ENCODE results near the gene FGF19. TPM values are rescaled to one million over a fixed set of nuclear protein-coding genes. Genes with fewer than 3 reads are reported as not detected.

FGF19 gene
- total RNA-seq, 1 experiment from 2014 or later: 17.6 TPM

- TF ChIP-seq FOXK1 (CRISPR knock-in tag; IDR thresholded peaks at IDR 0.05) (peak; percentile 22; the same call in 1 of the 2 replicates), JAZF1 (CRISPR knock-in tag; IDR thresholded peaks at IDR 0.05) (no peak)
- Mint-ChIP-seq H3K27ac (peak overlapping the region; percentile 91), H3K4me3 (peak overlapping the region; percentile 86), H3K36me3 (peaks cover 10% of the 10 kb centered on the region), H3K9me3 (no peaks in the 10 kb centered on the region), H3K4me1 (peaks cover 51% of the 10 kb centered on the region), H3K27me3 (ENCODE audit: low read depth) (peaks cover 7% of the 10 kb centered on the region)
- ATAC-seq: no peak
- DNase-seq (ENCODE audit: low spot score): no peak
- ChIA-PET CTCF (interaction anchor here (1.2 to 4.7 kb wide), 4 partner anchors 17 to 186 kb away, joined by 4 to 28 read pairs (median 9); no protein-coding TSS in a partner anchor), POLR2A (no interaction called here)
Measured at GRCh38 chr11:69703453-69703767, 412 bp downstream of the FGF19 start.

GRCh38 chr11:69702769-69703452 lies 911 bp downstream of the FGF19 start:
- Mint-ChIP-seq H3K4me1 (peaks cover 53% of the 10 kb centered on the region), H3K27me3 (ENCODE audit: low read depth) (peaks cover 7% of the 10 kb centered on the region), H3K36me3 (peaks cover 13% of the 10 kb centered on the region), H3K27ac (peak overlapping the region; percentile 96), H3K4me3 (peak overlapping the region; percentile 83), H3K9me3 (no peaks in the 10 kb centered on the region)
- POLR2A ChIA-PET: no interaction called here
- CTCF ChIA-PET: interaction anchor here (0.6 to 4.7 kb wide), 8 partner anchors 19 to 505 kb away, joined by 3 to 28 read pairs (median 4); no protein-coding TSS in a partner anchor
- peak; percentile 50 for DNase-seq (ENCODE audit: low spot score)
- no peak for ATAC-seq
- peak; percentile 59; the same call in 1 of the 2 replicates for TF ChIP-seq ARID4B (CRISPR knock-in tag; IDR thresholded peaks at IDR 0.05; ENCODE audit: borderline replicate concordance)
- TF ChIP-seq ZNF281 (CRISPR knock-in tag; IDR thresholded peaks at IDR 0.05): no peak
- 0 out of 2 replicates have a peak, but pooled peaks have one; percentile 61 for TF ChIP-seq RELA (CRISPR knock-in tag; IDR thresholded peaks at IDR 0.05; ENCODE audit: borderline replicate concordance)
- 0 out of 2 replicates have a peak, but pooled peaks have one; percentile 78 for TF ChIP-seq AFF4 (CRISPR knock-in tag; IDR thresholded peaks at IDR 0.05; ENCODE audit: borderline replicate concordance)
- TF ChIP-seq ZNF232 (CRISPR knock-in tag; IDR thresholded peaks at IDR 0.05): no peak
- TF ChIP-seq HMGXB4 (CRISPR knock-in tag; IDR thresholded peaks at IDR 0.05): 0 out of 2 replicates have a peak, but pooled peaks have one; percentile 21
- TF ChIP-seq ERG (CRISPR knock-in tag; IDR thresholded peaks at IDR 0.05): no peak
- peak; percentile 78 for TF ChIP-seq MAX (CRISPR knock-in tag; IDR thresholded peaks at IDR 0.05)
- no peak for TF ChIP-seq EMX1 (CRISPR knock-in tag; IDR thresholded peaks at IDR 0.05)
- TF ChIP-seq JUN (CRISPR knock-in tag; IDR thresholded peaks at IDR 0.05): 0 out of 2 replicates have a peak, but pooled peaks have one; percentile 35
- no peak for TF ChIP-seq GRHL2 (CRISPR knock-in tag; IDR thresholded peaks at IDR 0.05; ENCODE audit: insufficient replicate concordance, severe bottlenecking)
- TF ChIP-seq ZNF423 (CRISPR knock-in tag; IDR thresholded peaks at IDR 0.05): 0 out of 2 replicates have a peak, but pooled peaks have one; percentile 7
- peak; percentile 68 for TF ChIP-seq USF1 (CRISPR knock-in tag; IDR thresholded peaks at IDR 0.05)
- TF ChIP-seq IRF1 (CRISPR knock-in tag; IDR thresholded peaks at IDR 0.05): no peak
- 0 out of 2 replicates have a peak, but pooled peaks have one; percentile 24 for TF ChIP-seq ZNF138 (CRISPR knock-in tag; conservative IDR thresholded peaks at IDR 0.05)

Data from WTC11 (cell line).